BE2C (cell line): Measurements from ENCODE around the gene RAD23B.
A peak's percentile ranks its signal among the peaks of the same experiment; 100 is the strongest.

Source experiments
- DNase-seq: peaks from one replicate; pipeline ENCODE4 v3.0.0-alpha.2; 2020
- H3K27me3 ChIP-seq: fragments of 250-450 bp; sonication (Bioruptor Pico); 2 replicates; pipeline ENCODE4 v1.5.1; 2020; ENCODE audit warnings: mild to moderate bottlenecking
- H3K36me3 ChIP-seq: fragments of 250-450 bp; sonication (Bioruptor Pico); 2 replicates; pipeline ENCODE4 v1.5.1; 2020; ENCODE audit warnings: mild to moderate bottlenecking
- H3K4me1 ChIP-seq: fragments of 250-450 bp; sonication (Bioruptor Pico); 2 replicates; pipeline ENCODE4 v1.5.1; 2020
- H3K4me3 ChIP-seq: 2 replicates; pipeline ENCODE4 v1.5.1; 2011; ENCODE audit warnings: low read depth, low read length
- H3K9me3 ChIP-seq: fragments of 250-450 bp; sonication (Bioruptor Pico); 2 replicates; pipeline ENCODE4 v1.5.1; 2020
- TF ChIP-seq, protein P1 (sequence below): IDR thresholded peaks from 2 replicates; pipeline ENCODE4 v1.5.1; 2012; ENCODE audit warnings: mild to moderate bottlenecking, low read depth, low read length

The RAD23B gene

DNA sequence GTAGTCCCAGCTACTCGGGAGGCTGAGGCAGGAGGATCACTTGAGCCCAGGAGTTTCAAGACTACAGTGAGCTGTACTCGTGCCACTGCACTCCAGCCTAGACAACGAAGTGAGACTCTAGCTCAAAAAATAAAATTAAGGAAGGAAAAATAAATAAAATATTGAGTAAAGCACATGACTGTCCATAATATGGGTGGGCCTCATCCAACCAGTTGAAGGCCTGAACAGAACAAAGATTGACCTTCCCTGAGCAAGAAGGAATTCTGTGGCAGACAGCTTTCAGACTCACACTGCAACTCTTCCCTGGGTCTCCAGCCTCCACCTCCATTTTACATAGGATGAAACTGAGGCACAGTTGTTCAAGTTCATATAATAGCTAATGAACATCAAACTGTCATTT, 72.3 kb downstream of the RAD23B start:
- TF ChIP-seq, protein P1, sequence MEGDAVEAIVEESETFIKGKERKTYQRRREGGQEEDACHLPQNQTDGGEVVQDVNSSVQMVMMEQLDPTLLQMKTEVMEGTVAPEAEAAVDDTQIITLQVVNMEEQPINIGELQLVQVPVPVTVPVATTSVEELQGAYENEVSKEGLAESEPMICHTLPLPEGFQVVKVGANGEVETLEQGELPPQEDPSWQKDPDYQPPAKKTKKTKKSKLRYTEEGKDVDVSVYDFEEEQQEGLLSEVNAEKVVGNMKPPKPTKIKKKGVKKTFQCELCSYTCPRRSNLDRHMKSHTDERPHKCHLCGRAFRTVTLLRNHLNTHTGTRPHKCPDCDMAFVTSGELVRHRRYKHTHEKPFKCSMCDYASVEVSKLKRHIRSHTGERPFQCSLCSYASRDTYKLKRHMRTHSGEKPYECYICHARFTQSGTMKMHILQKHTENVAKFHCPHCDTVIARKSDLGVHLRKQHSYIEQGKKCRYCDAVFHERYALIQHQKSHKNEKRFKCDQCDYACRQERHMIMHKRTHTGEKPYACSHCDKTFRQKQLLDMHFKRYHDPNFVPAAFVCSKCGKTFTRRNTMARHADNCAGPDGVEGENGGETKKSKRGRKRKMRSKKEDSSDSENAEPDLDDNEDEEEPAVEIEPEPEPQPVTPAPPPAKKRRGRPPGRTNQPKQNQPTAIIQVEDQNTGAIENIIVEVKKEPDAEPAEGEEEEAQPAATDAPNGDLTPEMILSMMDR, result no peak
- DNase-seq, result no peak
- H3K9me3 ChIP-seq, result no peaks in the 10 kb centered on the region
- no peaks in the 10 kb centered on the region for H3K36me3 ChIP-seq
- no peaks in the 10 kb centered on the region for H3K4me1 ChIP-seq
- H3K27me3 ChIP-seq, result no peaks in the 10 kb centered on the region
- no peak overlapping the region for H3K4me3 ChIP-seq

- Histone ChIP-seq H3K27me3 (no peaks in the 10 kb centered on the region), H3K4me3 (no peak overlapping the region), H3K4me1 (no peaks in the 10 kb centered on the region; the same call in 1 of the 2 replicates), H3K9me3 (no peaks in the 10 kb centered on the region), H3K36me3 (no peaks in the 10 kb centered on the region)
- no peak for DNase-seq
- TF ChIP-seq, protein P1, result no peak
These were observed 75.9 kb downstream of the RAD23B start for GRCh38 chr9:107358986-107359385.

DNA sequence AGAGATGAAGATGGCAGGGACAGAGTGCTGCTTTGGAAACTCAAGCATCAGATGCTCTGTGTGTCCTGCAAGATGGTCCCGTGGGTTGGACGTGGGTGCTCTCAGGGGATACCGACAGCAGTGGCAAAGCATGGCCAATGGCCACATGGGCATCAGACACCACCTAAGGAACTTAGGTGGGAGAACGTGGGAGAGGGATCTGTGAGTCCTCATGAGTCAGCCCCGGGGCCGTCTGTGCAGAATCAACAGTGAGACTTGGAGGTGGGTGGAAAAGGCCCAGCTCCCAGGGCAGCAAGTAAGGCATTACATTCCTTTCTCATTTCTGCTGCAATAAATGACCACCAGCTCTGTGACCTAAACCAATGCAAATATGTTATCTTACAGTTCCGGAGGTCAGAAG, 77.0 kb downstream of the RAD23B start:
- Histone ChIP-seq H3K4me1 (no peaks in the 10 kb centered on the region; the same call in 1 of the 2 replicates), H3K4me3 (no peak overlapping the region), H3K9me3 (no peaks in the 10 kb centered on the region), H3K36me3 (no peaks in the 10 kb centered on the region), H3K27me3 (no peaks in the 10 kb centered on the region)
- no peak for DNase-seq
- TF ChIP-seq, protein P1, result no peak

DNA sequence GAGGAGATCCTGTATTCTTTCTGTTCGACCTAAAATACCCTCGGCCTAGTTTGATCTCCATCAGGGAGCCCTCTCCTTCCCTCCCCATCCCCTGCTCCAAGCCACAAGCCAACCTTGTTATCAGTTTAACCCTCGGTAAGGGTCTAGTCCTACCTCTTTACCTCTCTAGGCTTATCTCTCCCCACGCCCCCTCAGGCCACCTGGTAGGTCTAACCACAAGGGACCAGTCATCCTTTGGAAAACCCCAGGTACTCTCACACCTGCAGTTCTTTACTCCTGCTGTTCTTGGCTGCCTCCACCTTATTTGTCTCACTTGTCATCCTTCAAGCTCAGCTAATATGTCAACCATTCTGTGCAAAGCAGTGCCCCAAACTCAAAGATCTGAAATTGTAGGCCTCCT, 78.7 kb downstream of the RAD23B start:
- Histone ChIP-seq H3K27me3 (no peaks in the 10 kb centered on the region), H3K9me3 (no peaks in the 10 kb centered on the region), H3K36me3 (no peaks in the 10 kb centered on the region), H3K4me1 (no peaks in the 10 kb centered on the region; the same call in 1 of the 2 replicates), H3K4me3 (no peak overlapping the region)
- no peak for DNase-seq
- TF ChIP-seq, protein P1, result no peak

- Histone ChIP-seq H3K4me3 (peak overlapping the region; percentile 42), H3K4me1 (no peaks in the 10 kb centered on the region; the same call in 1 of the 2 replicates), H3K36me3 (no peaks in the 10 kb centered on the region), H3K27me3 (no peaks in the 10 kb centered on the region), H3K9me3 (no peaks in the 10 kb centered on the region)
- DNase-seq, result peak; percentile 73
- TF ChIP-seq, protein P1, result no peak
These were observed 80.6 kb downstream of the RAD23B start for GRCh38 chr9:107363516-107364152.

- TF ChIP-seq, protein P1, result no peak
- Histone ChIP-seq H3K36me3 (no peaks in the 10 kb centered on the region), H3K4me3 (no peak overlapping the region), H3K27me3 (no peaks in the 10 kb centered on the region), H3K4me1 (no peaks in the 10 kb centered on the region; the same call in 1 of the 2 replicates), H3K9me3 (no peaks in the 10 kb centered on the region)
- no peak for DNase-seq
These were observed 84.8 kb downstream of the RAD23B start for GRCh38 chr9:107367727-107368502.
